ENCODE measurements around the gene CCNJL.

DNA sequence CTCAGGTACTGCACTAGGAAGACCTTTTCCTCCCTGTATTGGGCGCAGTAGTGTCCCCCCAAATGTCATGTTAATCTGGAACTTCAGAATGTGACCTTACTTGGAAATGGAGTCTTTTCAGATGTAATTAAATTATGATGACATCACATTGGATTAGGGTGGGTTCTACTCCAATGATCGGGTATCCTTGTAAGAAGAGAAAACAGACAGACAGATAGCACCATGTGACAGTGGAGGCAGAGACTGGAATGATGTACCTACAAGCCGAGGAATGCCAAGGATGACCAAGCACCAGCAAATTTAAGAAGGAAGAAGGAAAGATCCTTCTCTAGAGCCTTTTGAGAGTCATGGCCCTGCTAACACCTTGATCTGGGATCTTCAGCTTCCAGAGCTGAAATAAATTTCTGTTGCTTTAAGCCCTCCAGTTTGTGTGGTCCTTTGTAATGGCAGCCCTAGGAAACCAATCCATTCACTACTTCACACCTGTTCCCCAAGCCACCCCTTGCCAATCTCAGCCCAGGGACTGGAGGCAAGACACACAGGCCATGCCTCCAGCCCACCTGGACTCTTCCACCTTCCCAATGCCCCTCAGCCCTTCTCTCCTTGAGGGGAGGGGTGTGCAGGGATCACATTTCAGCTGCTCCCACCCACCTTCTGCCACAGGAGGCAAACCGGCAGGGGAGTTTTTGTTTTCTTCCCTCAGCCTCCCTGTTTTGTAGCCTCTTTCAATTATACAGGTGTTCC is 1.6 kb downstream of the CCNJL start:
- TF ChIP-seq, protein P1, sequence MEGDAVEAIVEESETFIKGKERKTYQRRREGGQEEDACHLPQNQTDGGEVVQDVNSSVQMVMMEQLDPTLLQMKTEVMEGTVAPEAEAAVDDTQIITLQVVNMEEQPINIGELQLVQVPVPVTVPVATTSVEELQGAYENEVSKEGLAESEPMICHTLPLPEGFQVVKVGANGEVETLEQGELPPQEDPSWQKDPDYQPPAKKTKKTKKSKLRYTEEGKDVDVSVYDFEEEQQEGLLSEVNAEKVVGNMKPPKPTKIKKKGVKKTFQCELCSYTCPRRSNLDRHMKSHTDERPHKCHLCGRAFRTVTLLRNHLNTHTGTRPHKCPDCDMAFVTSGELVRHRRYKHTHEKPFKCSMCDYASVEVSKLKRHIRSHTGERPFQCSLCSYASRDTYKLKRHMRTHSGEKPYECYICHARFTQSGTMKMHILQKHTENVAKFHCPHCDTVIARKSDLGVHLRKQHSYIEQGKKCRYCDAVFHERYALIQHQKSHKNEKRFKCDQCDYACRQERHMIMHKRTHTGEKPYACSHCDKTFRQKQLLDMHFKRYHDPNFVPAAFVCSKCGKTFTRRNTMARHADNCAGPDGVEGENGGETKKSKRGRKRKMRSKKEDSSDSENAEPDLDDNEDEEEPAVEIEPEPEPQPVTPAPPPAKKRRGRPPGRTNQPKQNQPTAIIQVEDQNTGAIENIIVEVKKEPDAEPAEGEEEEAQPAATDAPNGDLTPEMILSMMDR (optimal IDR thresholded peaks at IDR 0.05 in 1 of 3, IDR thresholded peaks at IDR 0.05 in 1 of 3, conservative IDR thresholded peaks at IDR 0.05 in 1 of 3; ENCODE audit: extremely low read depth in 1 of 3, insufficient read depth in 2 of 3, low read length in 3 of 3): no peak
- TF ChIP-seq EZH2 (IDR thresholded peaks at IDR 0.05; ENCODE audit: low read length): no peak

All from keratinocyte (primary cell).